MM.1S (cell line): Measurements from ENCODE around the gene RNU11.

Experiments
- CTCF ChIP-seq: fragments of 300-600 bp; sonication (generic); IDR thresholded peaks from 2 replicates; pipeline ENCODE4 v1.5.1; 2016; ENCODE audit warnings: antibody characterized with exemption, low read length, mixed read lengths
- EZH2 ChIP-seq: fragments of 300-600 bp; sonication (generic); optimal IDR thresholded peaks from 2 replicates; pipeline ENCODE3; 2017; ENCODE audit warnings: low read depth, mild to moderate bottlenecking, antibody characterized with exemption, low read length, mixed read lengths

- TF ChIP-seq CTCF: no peak
- no peak for TF ChIP-seq EZH2
Measured at GRCh38 chr1:28604411-28604810, 44.0 kb upstream of the RNU11 start.
